WTC11 (cell line): ENCODE results near the gene CYCS. TPM values are rescaled to one million over a fixed set of nuclear protein-coding genes. Genes with fewer than 3 reads are reported as not detected.

Experiments used
- ATAC-seq: fragments of 200-7000 bp; cut with Tn5 transposase; 2 replicates; pipeline ENCODE4 v1.10.0; 2021; ENCODE audit warnings: mild to moderate bottlenecking, moderate library complexity
- CTCF ChIA-PET: fragments of 300-600 bp; sonication (Branson Sonifier 250); formaldehyde crosslinking; loops from one replicate; lab custom pipeline; 2021; ENCODE audit warnings: antibody characterized with exemption; lab: Charles Lee
- POLR2A ChIA-PET: fragments of 350-600 bp; sonication (Branson Sonifier 250); formaldehyde crosslinking; loops from one replicate; lab custom pipeline; 2021; ENCODE audit warnings: antibody characterized with exemption; lab: Charles Lee
- DNase-seq: peaks from one replicate; pipeline ENCODE4 v3.0.0; 2021; ENCODE audit warnings: low spot score
- H3K27ac Mint-ChIP-seq: 2 replicates; pipeline ENCODE4 v1.8.0; 2021; ENCODE audit warnings: mixed read lengths
- H3K27me3 Mint-ChIP-seq: 2 replicates; pipeline ENCODE4 v1.8.0; 2021; ENCODE audit warnings: low read depth, mild to moderate bottlenecking, moderate library complexity, mixed read lengths
- H3K36me3 Mint-ChIP-seq: 2 replicates; pipeline ENCODE4 v1.8.0; 2021; ENCODE audit warnings: mixed read lengths
- H3K4me1 Mint-ChIP-seq: 2 replicates; pipeline ENCODE4 v1.8.0; 2022; ENCODE audit warnings: mixed read lengths
- H3K4me3 Mint-ChIP-seq: 2 replicates; pipeline ENCODE4 v1.8.0; 2021; ENCODE audit warnings: mild to moderate bottlenecking, moderate library complexity, mixed read lengths
- H3K9me3 Mint-ChIP-seq: 2 replicates; pipeline ENCODE4 v1.8.0; 2021; ENCODE audit warnings: mixed read lengths
- ATF1 ChIP-seq: sonication (generic); formaldehyde crosslinking; IDR thresholded peaks from 2 replicates; pipeline ENCODE4 v1.8.1; 2023; ENCODE audit warnings: mild to moderate bottlenecking, moderate library complexity, missing genetic modification reagents
- ATF6 ChIP-seq: sonication (generic); formaldehyde crosslinking; IDR thresholded peaks from 2 replicates; pipeline ENCODE4 v1.8.1; 2023; ENCODE audit warnings: mild to moderate bottlenecking, missing genetic modification reagents
- E2F1 ChIP-seq: sonication (generic); formaldehyde crosslinking; IDR thresholded peaks from 2 replicates; pipeline ENCODE4 v1.8.0; 2022; ENCODE audit warnings: mild to moderate bottlenecking, missing genetic modification reagents
- GTF2I ChIP-seq: fragments of 250-450 bp; sonication (Bioruptor Pico); conservative IDR thresholded peaks from 2 replicates; pipeline ENCODE4 v1.4.0; 2021; ENCODE audit warnings: mild to moderate bottlenecking
- JAZF1 ChIP-seq: fragments of 250-450 bp; sonication (Bioruptor Pico); IDR thresholded peaks from 2 replicates; pipeline ENCODE4 v1.9.0; 2021; ENCODE audit warnings: moderate library complexity, mild to moderate bottlenecking, inconsistent platforms
- NR1H2 ChIP-seq: sonication (generic); formaldehyde crosslinking; IDR thresholded peaks from 2 replicates; pipeline ENCODE4 v1.9.0; 2021; ENCODE audit warnings: mild to moderate bottlenecking, moderate library complexity, missing genetic modification reagents
- NR3C1 ChIP-seq: sonication (generic); formaldehyde crosslinking; conservative IDR thresholded peaks from 2 replicates; pipeline ENCODE4 v1.8.1; 2023; ENCODE audit warnings: low read depth, mild to moderate bottlenecking, missing genetic modification reagents
- PRRX2 ChIP-seq: fragments of 250-450 bp; sonication (Bioruptor Pico); IDR thresholded peaks from 2 replicates; pipeline ENCODE4 v1.8.0; 2021; ENCODE audit warnings: mild to moderate bottlenecking
- SMAD3 ChIP-seq: sonication (generic); formaldehyde crosslinking; IDR thresholded peaks from 2 replicates; pipeline ENCODE4 v1.8.0; 2022; ENCODE audit warnings: missing genetic modification reagents, mild to moderate bottlenecking, borderline replicate concordance
- TP53 ChIP-seq: sonication (generic); formaldehyde crosslinking; IDR thresholded peaks from 2 replicates; pipeline ENCODE4 v1.8.1; 2023; ENCODE audit warnings: mild to moderate bottlenecking, missing genetic modification reagents
- ZNF219 ChIP-seq: sonication (generic); formaldehyde crosslinking; IDR thresholded peaks from 2 replicates; pipeline ENCODE4 v1.8.0; 2023; ENCODE audit warnings: missing genetic modification reagents, mild to moderate bottlenecking, borderline replicate concordance
- ZNF317 ChIP-seq: sonication (generic); formaldehyde crosslinking; IDR thresholded peaks from 2 replicates; pipeline ENCODE4 v1.8.1; 2023; ENCODE audit warnings: low read depth, mild to moderate bottlenecking, moderate library complexity, missing genetic modification reagents, borderline replicate concordance
- total RNA-seq: library from RNA; stranded (reverse); gene quantifications from 3 replicates; pipeline ENCODE4 v1.2.3, GENCODE V29; 2021
- TF ChIP-seq, protein P1 (sequence below): sonication (generic); formaldehyde crosslinking; IDR thresholded peaks from 2 replicates; pipeline ENCODE4 v1.8.0; 2023; ENCODE audit warnings: mild to moderate bottlenecking, missing genetic modification reagents
- TF ChIP-seq, protein P2 (sequence below): sonication (generic); formaldehyde crosslinking; IDR thresholded peaks from 2 replicates; pipeline ENCODE4 v1.8.1; 2022; ENCODE audit warnings: low read depth, missing genetic modification reagents, borderline replicate concordance
- TF ChIP-seq, protein P3 (sequence below): sonication (generic); formaldehyde crosslinking; conservative IDR thresholded peaks from 2 replicates; pipeline ENCODE4 v1.8.1; 2022; ENCODE audit warnings: mild to moderate bottlenecking, missing genetic modification reagents

The CYCS gene
- total RNA-seq, 1 experiment from 2014 or later: 249 TPM

GRCh38 chr7:25119102-25119501 is 6.0 kb downstream of the CYCS start:
- no peaks in the 10 kb centered on the region for H3K9me3 Mint-ChIP-seq
- H3K27me3 Mint-ChIP-seq: no peaks in the 10 kb centered on the region
- ATAC-seq (no peak), DNase-seq (no peak)
- H3K4me1 Mint-ChIP-seq: peaks cover 8% of the 10 kb centered on the region
- ChIA-PET CTCF (no interaction called here), POLR2A (no interaction called here)
- H3K4me3 Mint-ChIP-seq: no peak overlapping the region
- H3K27ac Mint-ChIP-seq: no peak overlapping the region
- TF ChIP-seq E2F1: no peak
- no peak for TF ChIP-seq SMAD3 (CRISPR knock-in tag)
- TF ChIP-seq TP53 (CRISPR knock-in tag): no peak
- no peak for TF ChIP-seq NR1H2 (CRISPR knock-in tag)
- no peak for TF ChIP-seq GTF2I (CRISPR knock-in tag)
- no peak for TF ChIP-seq JAZF1 (CRISPR knock-in tag)
- TF ChIP-seq, protein P1, sequence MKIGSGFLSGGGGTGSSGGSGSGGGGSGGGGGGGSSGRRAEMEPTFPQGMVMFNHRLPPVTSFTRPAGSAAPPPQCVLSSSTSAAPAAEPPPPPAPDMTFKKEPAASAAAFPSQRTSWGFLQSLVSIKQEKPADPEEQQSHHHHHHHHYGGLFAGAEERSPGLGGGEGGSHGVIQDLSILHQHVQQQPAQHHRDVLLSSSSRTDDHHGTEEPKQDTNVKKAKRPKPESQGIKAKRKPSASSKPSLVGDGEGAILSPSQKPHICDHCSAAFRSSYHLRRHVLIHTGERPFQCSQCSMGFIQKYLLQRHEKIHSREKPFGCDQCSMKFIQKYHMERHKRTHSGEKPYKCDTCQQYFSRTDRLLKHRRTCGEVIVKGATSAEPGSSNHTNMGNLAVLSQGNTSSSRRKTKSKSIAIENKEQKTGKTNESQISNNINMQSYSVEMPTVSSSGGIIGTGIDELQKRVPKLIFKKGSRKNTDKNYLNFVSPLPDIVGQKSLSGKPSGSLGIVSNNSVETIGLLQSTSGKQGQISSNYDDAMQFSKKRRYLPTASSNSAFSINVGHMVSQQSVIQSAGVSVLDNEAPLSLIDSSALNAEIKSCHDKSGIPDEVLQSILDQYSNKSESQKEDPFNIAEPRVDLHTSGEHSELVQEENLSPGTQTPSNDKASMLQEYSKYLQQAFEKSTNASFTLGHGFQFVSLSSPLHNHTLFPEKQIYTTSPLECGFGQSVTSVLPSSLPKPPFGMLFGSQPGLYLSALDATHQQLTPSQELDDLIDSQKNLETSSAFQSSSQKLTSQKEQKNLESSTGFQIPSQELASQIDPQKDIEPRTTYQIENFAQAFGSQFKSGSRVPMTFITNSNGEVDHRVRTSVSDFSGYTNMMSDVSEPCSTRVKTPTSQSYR (CRISPR knock-in tag): no peak
- no peak for TF ChIP-seq ATF1 (CRISPR knock-in tag)
- TF ChIP-seq, protein P2, sequence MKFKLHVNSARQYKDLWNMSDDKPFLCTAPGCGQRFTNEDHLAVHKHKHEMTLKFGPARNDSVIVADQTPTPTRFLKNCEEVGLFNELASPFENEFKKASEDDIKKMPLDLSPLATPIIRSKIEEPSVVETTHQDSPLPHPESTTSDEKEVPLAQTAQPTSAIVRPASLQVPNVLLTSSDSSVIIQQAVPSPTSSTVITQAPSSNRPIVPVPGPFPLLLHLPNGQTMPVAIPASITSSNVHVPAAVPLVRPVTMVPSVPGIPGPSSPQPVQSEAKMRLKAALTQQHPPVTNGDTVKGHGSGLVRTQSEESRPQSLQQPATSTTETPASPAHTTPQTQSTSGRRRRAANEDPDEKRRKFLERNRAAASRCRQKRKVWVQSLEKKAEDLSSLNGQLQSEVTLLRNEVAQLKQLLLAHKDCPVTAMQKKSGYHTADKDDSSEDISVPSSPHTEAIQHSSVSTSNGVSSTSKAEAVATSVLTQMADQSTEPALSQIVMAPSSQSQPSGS (CRISPR knock-in tag): no peak
- TF ChIP-seq ZNF317 (CRISPR knock-in tag): no peak
- TF ChIP-seq, all 79 proteins: peak for 0
- H3K36me3 Mint-ChIP-seq: peaks cover 52% of the 10 kb centered on the region

DNA sequence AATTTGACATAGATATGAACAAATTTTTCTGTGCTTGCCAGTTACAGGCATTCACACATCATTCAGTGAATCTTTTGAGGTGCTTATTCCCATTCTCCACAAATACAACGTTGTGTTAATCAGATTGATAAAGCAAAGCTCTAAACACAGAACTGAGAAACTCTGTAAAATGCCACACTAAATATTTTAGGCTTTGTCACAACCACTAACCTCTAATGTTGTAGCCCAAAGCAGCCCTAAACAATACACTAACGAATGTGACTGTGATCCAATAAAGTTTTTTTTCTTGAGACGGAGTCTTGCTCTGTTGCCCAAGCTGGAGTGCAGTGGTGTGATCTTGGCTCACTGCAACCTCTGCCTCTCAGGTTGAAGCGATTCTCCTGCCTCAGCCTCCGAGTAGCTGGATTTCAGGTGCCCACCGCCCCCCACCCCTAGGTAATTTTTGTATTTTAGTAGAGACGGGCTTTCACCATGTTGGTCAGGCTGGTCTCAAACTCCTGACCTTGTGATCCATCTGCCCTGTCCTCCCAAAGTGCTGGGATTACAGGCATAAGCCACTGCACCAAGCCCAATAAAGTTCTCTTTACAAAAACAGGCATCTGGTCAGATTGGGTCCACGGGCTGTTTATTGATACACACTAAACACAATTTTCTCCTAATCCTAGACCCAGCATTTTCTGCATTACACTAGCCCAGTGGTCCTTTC is 6.9 kb downstream of the CYCS start:
- ChIA-PET POLR2A (no interaction called here), CTCF (no interaction called here)
- DNase-seq (no peak), ATAC-seq (no peak)
- Mint-ChIP-seq H3K36me3 (peaks cover 43% of the 10 kb centered on the region), H3K9me3 (no peaks in the 10 kb centered on the region), H3K4me3 (no peak overlapping the region), H3K27me3 (no peaks in the 10 kb centered on the region), H3K4me1 (no peaks in the 10 kb centered on the region), H3K27ac (no peak overlapping the region)
- TF ChIP-seq ZNF219 (CRISPR knock-in tag): no peak
- TF ChIP-seq, protein P3, sequence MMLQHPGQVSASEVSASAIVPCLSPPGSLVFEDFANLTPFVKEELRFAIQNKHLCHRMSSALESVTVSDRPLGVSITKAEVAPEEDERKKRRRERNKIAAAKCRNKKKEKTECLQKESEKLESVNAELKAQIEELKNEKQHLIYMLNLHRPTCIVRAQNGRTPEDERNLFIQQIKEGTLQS (CRISPR knock-in tag): no peak
- 0 out of 2 replicates have a peak, but pooled peaks have one; percentile 46 for TF ChIP-seq PRRX2 (CRISPR knock-in tag)
- no peak for TF ChIP-seq NR3C1 (CRISPR knock-in tag)
- no peak for TF ChIP-seq ATF6 (CRISPR knock-in tag)
